Activated CD8-positive, alpha-beta T cell treated with anti-CD3 and anti-CD28 coated beads for 36 hours (primary cell): ENCODE measurements around the gene LYSMD1. TPM values are rescaled to one million over a fixed set of nuclear protein-coding genes. Genes with fewer than 3 reads are reported as not detected.
A peak's percentile ranks its signal among the peaks of the same experiment; 100 is the strongest.

Source experiments
- ATAC-seq: fragments of 200-7000 bp; cut with Tn5 transposase; one replicate; pipeline ENCODE4 v1.10.0; 2021; ENCODE audit warnings: mild to moderate bottlenecking, moderate library complexity
- CTCF ChIA-PET: fragments of 350-600 bp; sonication (Branson Sonifier 250); formaldehyde crosslinking; loops from one replicate; lab custom pipeline; 2021; ENCODE audit warnings: antibody characterized with exemption; lab: Charles Lee
- POLR2A ChIA-PET: fragments of 350-600 bp; sonication (Branson Sonifier 250); formaldehyde crosslinking; loops from one replicate; lab custom pipeline; 2021; ENCODE audit warnings: antibody characterized with exemption; lab: Charles Lee
- DNase-seq: peaks from one replicate; pipeline ENCODE4 v3.0.0-alpha.2; 2020
- H3K27ac Mint-ChIP-seq: one replicate; pipeline ENCODE4 v1.8.0; 2021; ENCODE audit warnings: mild to moderate bottlenecking, mixed read lengths
- H3K27me3 Mint-ChIP-seq: one replicate; pipeline ENCODE4 v1.8.0; 2021; ENCODE audit warnings: mixed read lengths
- H3K36me3 Mint-ChIP-seq: one replicate; pipeline ENCODE4 v1.8.0; 2021; ENCODE audit warnings: low read depth, mixed read lengths
- H3K4me1 Mint-ChIP-seq: one replicate; pipeline ENCODE4 v1.8.0; 2021; ENCODE audit warnings: low read depth, mixed read lengths
- H3K4me3 Mint-ChIP-seq: one replicate; pipeline ENCODE4 v1.8.0; 2021; ENCODE audit warnings: mild to moderate bottlenecking, moderate library complexity, mixed read lengths
- H3K9me3 Mint-ChIP-seq: one replicate; pipeline ENCODE4 v1.8.0; 2021; ENCODE audit warnings: mixed read lengths
- CTCF ChIP-seq: fragments of 200-600 bp; IDR thresholded peaks from one replicate; pipeline ENCODE4 v1.8.0; 2022; ENCODE audit warnings: antibody characterized with exemption, mild to moderate bottlenecking
- intact Hi-C: fragments of 100-400 bp; cut with micrococcal nuclease; formaldehyde crosslinking; loops from one replicate; pipeline ENCODE4 v1.10.0; 2022
- total RNA-seq, 2 experiments: library from RNA; stranded (reverse); gene quantifications; one replicate each; pipeline ENCODE4 v1.2.3, GENCODE V29; 2021

Gene LYSMD1
- total RNA-seq, 2 experiments from 2014 or later = 4.5 TPM

- ATAC-seq = no peak
- intact Hi-C loops = no loop called here
- POLR2A ChIA-PET = interaction anchor here (0.5 to 5.1 kb wide), 5 partner anchors 9 to 186 kb away, joined by 3 to 21 read pairs (median 3); partner anchors contain the start of genes CDC42SE1, MLLT11 and TNFAIP8L2
- no peaks in the 10 kb centered on the region for H3K9me3 Mint-ChIP-seq
- no peak for DNase-seq
- H3K4me1 Mint-ChIP-seq = peaks cover 6% of the 10 kb centered on the region
- TF ChIP-seq CTCF = no peak
- no peaks in the 10 kb centered on the region for H3K36me3 Mint-ChIP-seq
- H3K4me3 Mint-ChIP-seq = peak overlapping the region; percentile 70
- H3K27ac Mint-ChIP-seq = no peak overlapping the region
- peaks cover 3% of the 10 kb centered on the region for H3K27me3 Mint-ChIP-seq
- CTCF ChIA-PET = interaction anchor here (2.6 to 3.3 kb wide), 2 partner anchors 10 to 47 kb away, joined by 13 to 20 read pairs; partner anchors contain the start of gene TNFAIP8L2
Measured at GRCh38 chr1:151147132-151147503, 18.6 kb downstream of the LYSMD1 start.

- ChIA-PET CTCF (interaction anchor here (1.9 to 3.3 kb wide), 3 partner anchors 10 to 47 kb away, joined by 6 to 20 read pairs (median 13); partner anchors contain the start of gene TNFAIP8L2), POLR2A (interaction anchor here (0.5 to 5.1 kb wide), 3 partner anchors 10 to 186 kb away, joined by 3 to 21 read pairs (median 6); partner anchors contain the start of genes CDC42SE1, MLLT11 and TNFAIP8L2)
- intact Hi-C loops = no loop called here
- ATAC-seq = peak; percentile 99
- H3K4me1 Mint-ChIP-seq = peaks cover 6% of the 10 kb centered on the region
- TF ChIP-seq CTCF = no peak
- H3K27me3 Mint-ChIP-seq = peaks cover 3% of the 10 kb centered on the region
- H3K27ac Mint-ChIP-seq = peak within 1 kb of the TSS; percentile 41
- H3K9me3 Mint-ChIP-seq = no peaks in the 10 kb centered on the region
- peak; percentile 89 for DNase-seq
- H3K36me3 Mint-ChIP-seq = no peaks in the 10 kb centered on the region
- peak within 1 kb of the TSS; percentile 70 for H3K4me3 Mint-ChIP-seq
Measured at GRCh38 chr1:151146412-151147131, 19.1 kb downstream of the LYSMD1 start, which contains the start of gene SEMA6C. SEMA6C (minus strand) TSS chr1:151146631; CDS start chr1:151142621, 4,010 bp downstream.

GRCh38 chr1:151146072-151146411, 19.7 kb downstream of the LYSMD1 start:
- Mint-ChIP-seq H3K27me3 (peaks cover 3% of the 10 kb centered on the region), H3K4me1 (peaks cover 6% of the 10 kb centered on the region), H3K9me3 (no peaks in the 10 kb centered on the region), H3K36me3 (no peaks in the 10 kb centered on the region), H3K27ac (no peak overlapping the region), H3K4me3 (peak overlapping the region; percentile 70)
- ChIA-PET POLR2A (interaction anchor here (1.0 to 5.1 kb wide), 2 partner anchors 11 kb away, joined by 3 to 21 read pairs; partner anchors contain the start of gene TNFAIP8L2), CTCF (interaction anchor here (1.9 to 2.2 kb wide), 2 partner anchors 10 to 11 kb away, joined by 6 to 12 read pairs; partner anchors contain the start of gene TNFAIP8L2)
- DNase-seq (no peak), ATAC-seq (no peak)
- intact Hi-C loops = no loop called here
- no peak for TF ChIP-seq CTCF

GRCh38 chr1:151145304-151146071, 20.2 kb downstream of the LYSMD1 start:
- Mint-ChIP-seq H3K36me3 (no peaks in the 10 kb centered on the region), H3K27ac (no peak overlapping the region), H3K27me3 (peaks cover 3% of the 10 kb centered on the region), H3K4me3 (peak overlapping the region; percentile 70), H3K4me1 (peaks cover 6% of the 10 kb centered on the region), H3K9me3 (no peaks in the 10 kb centered on the region)
- ATAC-seq (peak; percentile 17), DNase-seq (peak; percentile 53)
- no peak for TF ChIP-seq CTCF
- ChIA-PET POLR2A (interaction anchor here (0.9 to 5.1 kb wide), 3 partner anchors 11 to 15 kb away, joined by 3 to 21 read pairs (median 3); partner anchors contain the start of gene TNFAIP8L2), CTCF (interaction anchor here (0.8 to 3.0 kb wide), 5 partner anchors 10 to 120 kb away, joined by 3 to 18 read pairs (median 6); partner anchors contain the start of gene TNFAIP8L2)
- intact Hi-C loops = no loop called here
